DOHH2 (cell line): ENCODE results near the gene SFTPA2.
"Not testable (repeated sequence)": the region's sequence is repeated elsewhere in the genome, so short reads cannot be mapped to it uniquely, and the experiment has no call there.

ENCODE experiments used
- H3F3A ChIP-seq: fragments of 200-600 bp; sonication (generic), shearing (Covaris generic); 2 replicates; pipeline ENCODE4 v1.6.0; 2016; ENCODE audit warnings: antibody characterized with exemption, mild to moderate bottlenecking; ENCODE audit not compliant: control insufficient read depth, insufficient read depth
- H3K27ac ChIP-seq: fragments of 200-600 bp; sonication (generic); 2 replicates; pipeline ENCODE4 v1.5.1; 2014; ENCODE audit warnings: low read depth, mild to moderate bottlenecking, low read length, moderate library complexity
- H3K27me3 ChIP-seq: fragments of 200-600 bp; sonication (generic); 2 replicates; pipeline ENCODE4 v1.6.1; 2014; ENCODE audit warnings: mild to moderate bottlenecking, low read length, mixed read lengths; ENCODE audit not compliant: control insufficient read depth
- H3K36me3 ChIP-seq: fragments of 200-600 bp; sonication (generic); 2 replicates; pipeline ENCODE4 v1.6.1; 2014; ENCODE audit warnings: mild to moderate bottlenecking, low read length, moderate library complexity, mixed read lengths; ENCODE audit not compliant: control insufficient read depth
- H3K4me1 ChIP-seq: fragments of 200-600 bp; sonication (generic); 2 replicates; pipeline ENCODE4 v1.6.1; 2014; ENCODE audit warnings: mild to moderate bottlenecking, low read length, mixed read lengths; ENCODE audit not compliant: control insufficient read depth
- H3K4me2 ChIP-seq: fragments of 200-600 bp; sonication (generic); 2 replicates; pipeline ENCODE4 v1.6.0; 2014; ENCODE audit warnings: mild to moderate bottlenecking, low read length, moderate library complexity
- H3K4me3 ChIP-seq: fragments of 200-600 bp; sonication (generic); 2 replicates; pipeline ENCODE4 v1.5.1; 2014; ENCODE audit warnings: mild to moderate bottlenecking, low read length, mixed read lengths
- H3K79me2 ChIP-seq: fragments of 200-600 bp; sonication (generic); 2 replicates; pipeline ENCODE4 v1.6.1; 2014; ENCODE audit warnings: mild to moderate bottlenecking, low read length, mixed read lengths; ENCODE audit not compliant: control insufficient read depth
- H3K9me2 ChIP-seq: fragments of 200-600 bp; sonication (generic); replicated peaks from 2 replicates; pipeline ENCODE4 v1.6.1; 2014; ENCODE audit warnings: mild to moderate bottlenecking, low read length, mixed read lengths; ENCODE audit not compliant: control insufficient read depth
- H3K9me3 ChIP-seq: fragments of 200-600 bp; sonication (generic); 2 replicates; pipeline ENCODE4 v1.6.1; 2014; ENCODE audit warnings: antibody characterized with exemption, low read length, mixed read lengths; ENCODE audit not compliant: control insufficient read depth, insufficient read depth
- H4K20me1 ChIP-seq: fragments of 200-600 bp; sonication (generic); 2 replicates; pipeline ENCODE4 v1.6.0; 2014; ENCODE audit warnings: low read depth, mild to moderate bottlenecking, antibody characterized with exemption, low read length, moderate library complexity; ENCODE audit not compliant: control insufficient read depth, insufficient read depth
- CTCF ChIP-seq: fragments of 200-600 bp; sonication (generic); IDR thresholded peaks from one replicate; pipeline ENCODE4 v1.5.1; 2014; ENCODE audit warnings: antibody characterized with exemption, mild to moderate bottlenecking, low read depth, low read length; ENCODE audit not compliant: poor library complexity, severe bottlenecking
- EZH2phosphoT487 ChIP-seq: fragments of 200-600 bp; sonication (generic); IDR thresholded peaks from 2 replicates; pipeline ENCODE4 v1.6.1; 2017; ENCODE audit warnings: borderline replicate concordance, mild to moderate bottlenecking, antibody characterized with exemption, low read length, moderate library complexity, mixed read lengths

The SFTPA2 gene

GRCh38 chr10:79586933-79587332, 26.7 kb upstream of the SFTPA2 start:
- no peaks in the 10 kb centered on the region for H3K36me3 ChIP-seq
- no peak overlapping the region for H3K4me3 ChIP-seq
- no peaks in the 10 kb centered on the region for H3K27me3 ChIP-seq
- H3F3A ChIP-seq = no peaks in the 10 kb centered on the region
- no peak overlapping the region for H3K27ac ChIP-seq
- no peaks in the 10 kb centered on the region for H4K20me1 ChIP-seq
- H3K79me2 ChIP-seq = no peaks in the 10 kb centered on the region
- no peaks in the 10 kb centered on the region for H3K4me1 ChIP-seq
- H3K9me3 ChIP-seq = no peaks in the 10 kb centered on the region
- no peaks in the 10 kb centered on the region for H3K9me2 ChIP-seq
- TF ChIP-seq EZH2phosphoT487 (no peak), CTCF (no peak)
- no peak overlapping the region for H3K4me2 ChIP-seq

- Histone ChIP-seq H3K79me2 (no peaks in the 10 kb centered on the region), H3K4me1 (no peaks in the 10 kb centered on the region), H3F3A (no peaks in the 10 kb centered on the region), H3K9me3 (no peaks in the 10 kb centered on the region), H3K36me3 (no peaks in the 10 kb centered on the region), H3K27ac (no peak overlapping the region), H3K4me2 (no peak overlapping the region), H4K20me1 (no peaks in the 10 kb centered on the region), H3K4me3 (no peak overlapping the region), H3K9me2 (no peaks in the 10 kb centered on the region), H3K27me3 (no peaks in the 10 kb centered on the region)
- no peak for TF ChIP-seq EZH2phosphoT487
These were observed 25.8 kb upstream of the SFTPA2 start for GRCh38 chr10:79585870-79586527.

- H3F3A ChIP-seq = no peaks in the 10 kb centered on the region
- H3K27me3 ChIP-seq = peaks cover 5% of the 10 kb centered on the region; the same call in 1 of the 2 replicates
- no peak overlapping the region for H3K4me2 ChIP-seq
- no peaks in the 10 kb centered on the region for H3K9me3 ChIP-seq
- H3K79me2 ChIP-seq = no peaks in the 10 kb centered on the region
- no peaks in the 10 kb centered on the region for H3K36me3 ChIP-seq
- H4K20me1 ChIP-seq = no peaks in the 10 kb centered on the region
- TF ChIP-seq CTCF = no peak
- TF ChIP-seq EZH2phosphoT487 = no peak
- no peaks in the 10 kb centered on the region for H3K4me1 ChIP-seq
- H3K9me2 ChIP-seq = no peaks in the 10 kb centered on the region
- no peak overlapping the region for H3K4me3 ChIP-seq
- H3K27ac ChIP-seq = no peak overlapping the region
These were observed 23.3 kb upstream of the SFTPA2 start for GRCh38 chr10:79583488-79584024.

- H4K20me1 ChIP-seq, H3K9me3 ChIP-seq, H3K4me2 ChIP-seq, H3K4me1 ChIP-seq, H3K4me3 ChIP-seq, H3F3A ChIP-seq, H3K36me3 ChIP-seq, H3K27ac ChIP-seq, H3K79me2 ChIP-seq, H3K27me3 ChIP-seq, H3K9me2 ChIP-seq: not testable (repeated sequence)
These were observed 22.7 kb upstream of the SFTPA2 start for GRCh38 chr10:79582954-79583353.
